HEK293 (cell line): Measurements from ENCODE around the gene MAML3.

Source experiments
- HOXA7 ChIP-seq: sonication (generic); formaldehyde crosslinking; IDR thresholded peaks from 2 replicates; pipeline ENCODE4 v1.8.1; 2022; ENCODE audit warnings: missing genetic modification reagents, borderline replicate concordance
- HOXC10 ChIP-seq: sonication (generic); formaldehyde crosslinking; IDR thresholded peaks from 2 replicates; pipeline ENCODE4 v1.8.1; 2023; ENCODE audit warnings: mild to moderate bottlenecking, missing genetic modification reagents
- MZF1 ChIP-seq: fragments of 450-650 bp; formaldehyde crosslinking; IDR thresholded peaks from 2 replicates; pipeline ENCODE4 v1.5.1; 2017; ENCODE audit warnings: missing biosample characterization, missing genetic modification characterization, borderline replicate concordance
- ZBTB1 ChIP-seq: fragments of 450-650 bp; formaldehyde crosslinking; IDR thresholded peaks from 2 replicates; pipeline ENCODE4 v1.5.1; 2016; ENCODE audit warnings: missing biosample characterization, missing genetic modification characterization
- ZBTB8A ChIP-seq: fragments of 450-650 bp; formaldehyde crosslinking; IDR thresholded peaks from 2 replicates; pipeline ENCODE4 v1.5.1; 2016; ENCODE audit warnings: missing biosample characterization, missing genetic modification characterization
- TF ChIP-seq, protein P1 (sequence below): fragments of 450-650 bp; formaldehyde crosslinking; IDR thresholded peaks from 2 replicates; pipeline ENCODE4 v1.5.1; 2016; ENCODE audit warnings: missing biosample characterization, missing genetic modification characterization
- TF ChIP-seq, protein P2 (sequence below): fragments of 450-650 bp; formaldehyde crosslinking; IDR thresholded peaks from 2 replicates; pipeline ENCODE4 v1.5.1; 2016; ENCODE audit warnings: missing biosample characterization, missing genetic modification characterization

DNA sequence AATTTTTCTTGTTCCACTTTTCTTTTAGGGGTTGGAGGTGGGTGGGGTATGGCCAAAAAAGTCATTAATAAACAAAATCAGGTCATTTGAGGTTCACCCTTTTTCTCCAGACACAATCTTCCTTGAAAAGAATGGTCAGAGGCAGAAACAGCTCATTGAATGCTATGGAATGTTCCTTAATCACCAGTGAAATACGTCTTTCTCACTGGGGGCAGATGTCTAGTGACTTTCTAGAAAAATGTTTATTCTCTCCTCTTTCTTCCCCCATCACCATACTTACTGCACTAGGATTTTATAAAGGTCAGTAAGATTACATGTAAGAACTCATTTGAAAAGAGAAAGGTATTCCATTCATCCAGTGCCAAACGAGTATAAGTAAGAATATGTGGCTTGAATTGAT is 443.9 kb downstream of the MAML3 start:
- TF ChIP-seq ZBTB8A (no peak), HOXC10 (no peak), HOXA7 (CRISPR knock-in tag) (no peak), ZBTB1 (tag by site-specific recombination) (no peak), MZF1 (tag by site-specific recombination) (no peak)
- TF ChIP-seq, protein P1, sequence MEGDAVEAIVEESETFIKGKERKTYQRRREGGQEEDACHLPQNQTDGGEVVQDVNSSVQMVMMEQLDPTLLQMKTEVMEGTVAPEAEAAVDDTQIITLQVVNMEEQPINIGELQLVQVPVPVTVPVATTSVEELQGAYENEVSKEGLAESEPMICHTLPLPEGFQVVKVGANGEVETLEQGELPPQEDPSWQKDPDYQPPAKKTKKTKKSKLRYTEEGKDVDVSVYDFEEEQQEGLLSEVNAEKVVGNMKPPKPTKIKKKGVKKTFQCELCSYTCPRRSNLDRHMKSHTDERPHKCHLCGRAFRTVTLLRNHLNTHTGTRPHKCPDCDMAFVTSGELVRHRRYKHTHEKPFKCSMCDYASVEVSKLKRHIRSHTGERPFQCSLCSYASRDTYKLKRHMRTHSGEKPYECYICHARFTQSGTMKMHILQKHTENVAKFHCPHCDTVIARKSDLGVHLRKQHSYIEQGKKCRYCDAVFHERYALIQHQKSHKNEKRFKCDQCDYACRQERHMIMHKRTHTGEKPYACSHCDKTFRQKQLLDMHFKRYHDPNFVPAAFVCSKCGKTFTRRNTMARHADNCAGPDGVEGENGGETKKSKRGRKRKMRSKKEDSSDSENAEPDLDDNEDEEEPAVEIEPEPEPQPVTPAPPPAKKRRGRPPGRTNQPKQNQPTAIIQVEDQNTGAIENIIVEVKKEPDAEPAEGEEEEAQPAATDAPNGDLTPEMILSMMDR (tag by site-specific recombination), result no peak
- TF ChIP-seq, protein P2, sequence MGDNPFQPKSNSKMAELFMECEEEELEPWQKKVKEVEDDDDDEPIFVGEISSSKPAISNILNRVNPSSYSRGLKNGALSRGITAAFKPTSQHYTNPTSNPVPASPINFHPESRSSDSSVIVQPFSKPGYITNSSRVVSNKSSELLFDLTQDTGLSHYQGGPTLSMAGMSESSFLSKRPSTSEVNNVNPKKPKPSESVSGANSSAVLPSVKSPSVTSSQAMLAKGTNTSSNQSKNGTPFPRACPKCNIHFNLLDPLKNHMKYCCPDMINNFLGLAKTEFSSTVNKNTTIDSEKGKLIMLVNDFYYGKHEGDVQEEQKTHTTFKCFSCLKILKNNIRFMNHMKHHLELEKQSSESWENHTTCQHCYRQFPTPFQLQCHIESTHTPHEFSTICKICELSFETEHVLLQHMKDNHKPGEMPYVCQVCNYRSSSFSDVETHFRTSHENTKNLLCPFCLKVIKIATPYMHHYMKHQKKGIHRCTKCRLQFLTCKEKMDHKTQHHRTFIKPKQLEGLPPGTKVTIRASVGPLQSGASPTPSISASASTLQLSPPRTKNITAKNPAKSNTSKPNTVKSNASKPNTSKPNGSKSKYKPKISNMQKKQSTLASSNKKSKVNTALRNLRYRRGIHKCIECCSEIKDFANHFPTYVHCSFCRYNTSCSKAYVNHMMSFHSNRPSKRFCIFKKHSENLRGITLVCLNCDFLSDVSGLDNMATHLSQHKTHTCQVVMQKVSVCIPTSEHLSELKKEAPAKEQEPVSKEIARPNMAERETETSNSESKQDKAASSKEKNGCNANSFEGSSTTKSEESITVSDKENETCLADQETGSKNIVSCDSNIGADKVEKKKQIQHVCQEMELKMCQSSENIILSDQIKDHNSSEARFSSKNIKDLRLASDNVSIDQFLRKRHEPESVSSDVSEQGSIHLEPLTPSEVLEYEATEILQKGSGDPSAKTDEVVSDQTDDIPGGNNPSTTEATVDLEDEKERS (tag by site-specific recombination), result no peak
